Astrocyte (in vitro differentiated cells and primary cell): ENCODE data around the gene ZMYM1. TPM values are rescaled to one million over a fixed set of nuclear protein-coding genes. Genes with fewer than 3 reads are reported as not detected.

Source experiments
- DNase-seq: peaks from one replicate; pipeline ENCODE4 v3.0.0-alpha.2; 2010; ENCODE audit warnings: low read depth
- FAIRE-seq: peaks from 2 replicates; lab custom pipeline; 2011; peaks lifted over from hg19 to GRCh38; lab: Jason Lieb, UNC
- H2AFZ ChIP-seq: 2 replicates; pipeline ENCODE4 v1.6.0; 2012; ENCODE audit warnings: low read depth, low read length, inconsistent platforms
- H3K27ac ChIP-seq: 2 replicates; pipeline ENCODE4 v1.5.1; 2011; ENCODE audit warnings: low read depth, low read length, inconsistent platforms
- H3K27me3 ChIP-seq: 2 replicates; pipeline ENCODE4 v1.6.0; 2011; ENCODE audit warnings: low read length, inconsistent platforms; ENCODE audit not compliant: insufficient read depth
- H3K36me3 ChIP-seq: 2 replicates; pipeline ENCODE4 v1.5.1; 2011; ENCODE audit warnings: low read length, inconsistent platforms; ENCODE audit not compliant: insufficient read depth
- H3K4me1 ChIP-seq: 2 replicates; pipeline ENCODE4 v1.5.1; 2011; ENCODE audit warnings: low read length, inconsistent platforms; ENCODE audit not compliant: insufficient read depth
- H3K4me2 ChIP-seq: 2 replicates; pipeline ENCODE4 v1.6.0; 2012; ENCODE audit warnings: low read length, inconsistent platforms
- H3K4me3 ChIP-seq: 2 replicates; pipeline ENCODE4 v1.5.1; 2011; ENCODE audit warnings: low read depth, mild to moderate bottlenecking, low read length, inconsistent platforms; ENCODE audit not compliant: insufficient read depth
- H3K79me2 ChIP-seq: 2 replicates; pipeline ENCODE4 v1.6.0; 2012; ENCODE audit warnings: mild to moderate bottlenecking, low read length, inconsistent platforms; ENCODE audit not compliant: insufficient read depth
- H3K9ac ChIP-seq: 2 replicates; pipeline ENCODE4 v1.6.0; 2012; ENCODE audit warnings: mild to moderate bottlenecking, low read length, inconsistent platforms
- H3K9me3 ChIP-seq: 2 replicates; pipeline ENCODE4 v1.5.1; 2012; ENCODE audit warnings: low read depth, mild to moderate bottlenecking, low read length, inconsistent platforms; ENCODE audit not compliant: insufficient read depth
- H4K20me1 ChIP-seq: 2 replicates; pipeline ENCODE4 v1.6.0; 2012; ENCODE audit warnings: low read length, inconsistent platforms; ENCODE audit not compliant: insufficient read depth
- H3K27ac Mint-ChIP-seq: one replicate; pipeline ENCODE4 v1.8.0; 2021; ENCODE audit warnings: mild to moderate bottlenecking, mixed read lengths; ENCODE audit not compliant: unreplicated experiment
- H3K27me3 Mint-ChIP-seq: one replicate; pipeline ENCODE4 v1.8.0; 2021; ENCODE audit warnings: low read depth, mixed read lengths; ENCODE audit not compliant: unreplicated experiment
- H3K36me3 Mint-ChIP-seq: one replicate; pipeline ENCODE4 v1.8.0; 2021; ENCODE audit warnings: low read depth, mixed read lengths; ENCODE audit not compliant: unreplicated experiment
- H3K4me1 Mint-ChIP-seq: one replicate; pipeline ENCODE4 v1.8.0; 2021; ENCODE audit warnings: low read depth, mixed read lengths; ENCODE audit not compliant: unreplicated experiment
- H3K4me3 Mint-ChIP-seq: one replicate; pipeline ENCODE4 v1.8.0; 2021; ENCODE audit warnings: mild to moderate bottlenecking, moderate library complexity, mixed read lengths; ENCODE audit not compliant: unreplicated experiment
- H3K9me3 Mint-ChIP-seq: one replicate; pipeline ENCODE4 v1.8.0; 2021; ENCODE audit warnings: mild to moderate bottlenecking, mixed read lengths; ENCODE audit not compliant: unreplicated experiment
- EZH2 ChIP-seq: IDR thresholded peaks from 2 replicates; pipeline ENCODE4 v1.6.1; 2012; ENCODE audit warnings: mild to moderate bottlenecking, low read length, inconsistent platforms; ENCODE audit not compliant: insufficient read depth
- total RNA-seq: library from RNA; stranded (reverse); gene quantifications from 2 replicates; pipeline ENCODE4 v1.2.1, GENCODE V29; 2021
- TF ChIP-seq, protein P1 (sequence below): IDR thresholded peaks from 2 replicates; pipeline ENCODE4 v1.5.1; 2011; ENCODE audit warnings: low read depth, mild to moderate bottlenecking, inconsistent platforms, low read length, moderate library complexity; ENCODE audit not compliant: insufficient read depth

The ZMYM1 gene
- total RNA-seq, 1 donor from 2014 or later = 15.1 TPM

DNA sequence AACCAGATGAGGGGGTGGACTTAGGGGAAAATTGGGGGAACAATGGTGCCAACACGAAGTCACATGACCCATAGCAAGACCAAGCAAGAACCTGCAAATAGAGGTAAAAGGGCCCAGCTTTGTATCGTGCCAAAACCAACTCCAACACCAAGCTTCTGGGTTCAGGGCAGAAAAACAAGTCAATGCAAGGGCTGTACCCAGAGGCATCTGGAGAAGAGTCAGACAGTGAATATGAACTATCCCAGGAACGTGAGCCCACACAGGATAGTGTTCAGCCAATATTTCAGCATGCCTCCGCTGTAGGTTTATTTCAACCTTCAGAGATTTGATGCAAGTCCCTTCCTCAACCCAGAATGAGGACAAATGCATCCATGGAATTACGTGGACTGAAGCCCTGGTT is 32.5 kb upstream of the ZMYM1 start:
- no peaks in the 10 kb centered on the region for H3K9me3 ChIP-seq
- no peak for DNase-seq
- peak overlapping the region; percentile 49 for H2AFZ ChIP-seq
- Mint-ChIP-seq H3K9me3 (peaks cover 2% of the 10 kb centered on the region), H3K36me3 (no peaks in the 10 kb centered on the region), H3K27ac (peak overlapping the region; percentile 99), H3K4me3 (no peak overlapping the region), H3K4me1 (peaks cover 24% of the 10 kb centered on the region), H3K27me3 (no peaks in the 10 kb centered on the region)
- no peak for FAIRE-seq
- TF ChIP-seq, protein P1, sequence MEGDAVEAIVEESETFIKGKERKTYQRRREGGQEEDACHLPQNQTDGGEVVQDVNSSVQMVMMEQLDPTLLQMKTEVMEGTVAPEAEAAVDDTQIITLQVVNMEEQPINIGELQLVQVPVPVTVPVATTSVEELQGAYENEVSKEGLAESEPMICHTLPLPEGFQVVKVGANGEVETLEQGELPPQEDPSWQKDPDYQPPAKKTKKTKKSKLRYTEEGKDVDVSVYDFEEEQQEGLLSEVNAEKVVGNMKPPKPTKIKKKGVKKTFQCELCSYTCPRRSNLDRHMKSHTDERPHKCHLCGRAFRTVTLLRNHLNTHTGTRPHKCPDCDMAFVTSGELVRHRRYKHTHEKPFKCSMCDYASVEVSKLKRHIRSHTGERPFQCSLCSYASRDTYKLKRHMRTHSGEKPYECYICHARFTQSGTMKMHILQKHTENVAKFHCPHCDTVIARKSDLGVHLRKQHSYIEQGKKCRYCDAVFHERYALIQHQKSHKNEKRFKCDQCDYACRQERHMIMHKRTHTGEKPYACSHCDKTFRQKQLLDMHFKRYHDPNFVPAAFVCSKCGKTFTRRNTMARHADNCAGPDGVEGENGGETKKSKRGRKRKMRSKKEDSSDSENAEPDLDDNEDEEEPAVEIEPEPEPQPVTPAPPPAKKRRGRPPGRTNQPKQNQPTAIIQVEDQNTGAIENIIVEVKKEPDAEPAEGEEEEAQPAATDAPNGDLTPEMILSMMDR = no peak
- no peak for TF ChIP-seq EZH2
- no peaks in the 10 kb centered on the region for H3K36me3 ChIP-seq
- peak overlapping the region; percentile 89 for H3K27ac ChIP-seq
- H4K20me1 ChIP-seq = no peaks in the 10 kb centered on the region
- H3K79me2 ChIP-seq = no peaks in the 10 kb centered on the region
- H3K27me3 ChIP-seq = no peaks in the 10 kb centered on the region
- H3K4me3 ChIP-seq = no peak overlapping the region
- peak overlapping the region; percentile 70 for H3K4me2 ChIP-seq
- peak overlapping the region; percentile 65 for H3K9ac ChIP-seq
- peaks cover 14% of the 10 kb centered on the region for H3K4me1 ChIP-seq

DNA sequence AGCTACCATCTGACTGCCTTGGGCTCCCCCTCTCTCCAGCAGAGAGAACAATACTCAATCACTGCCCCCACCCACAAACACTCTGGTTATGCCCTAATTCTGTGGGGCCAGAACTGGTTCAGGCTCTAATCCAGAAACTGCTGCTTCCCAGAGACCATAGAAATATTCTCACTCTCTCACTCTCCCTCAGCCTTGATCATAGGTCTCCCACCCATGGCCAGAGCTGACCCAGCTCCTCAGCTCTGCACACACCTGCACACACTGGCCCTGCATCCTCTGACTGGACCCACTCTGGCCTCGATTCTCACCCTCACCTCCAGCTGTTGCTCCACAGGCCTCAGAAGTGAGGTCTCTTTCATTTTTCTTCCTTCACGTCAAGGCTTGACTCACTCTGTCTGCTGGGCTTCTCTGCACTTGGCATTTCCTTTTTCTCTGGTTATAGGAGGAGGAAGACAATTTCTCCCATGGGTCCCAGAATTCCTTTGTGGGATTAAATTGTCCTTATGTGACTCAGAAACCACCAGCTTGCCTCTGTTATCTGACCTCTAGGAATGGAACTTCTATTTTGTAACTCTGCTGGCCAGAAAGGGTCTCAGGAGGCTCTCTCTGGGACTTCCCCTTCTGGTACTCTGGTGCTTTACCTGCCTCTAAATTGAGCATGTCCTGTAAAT is 31.9 kb upstream of the ZMYM1 start:
- H3K4me3 ChIP-seq = no peak overlapping the region
- H3K36me3 ChIP-seq = no peaks in the 10 kb centered on the region
- peaks cover 2% of the 10 kb centered on the region for H3K9me3 Mint-ChIP-seq
- peak overlapping the region; percentile 70 for H3K4me3 Mint-ChIP-seq
- no peaks in the 10 kb centered on the region for H3K79me2 ChIP-seq
- no peaks in the 10 kb centered on the region for H3K9me3 ChIP-seq
- peak overlapping the region; percentile 65 for H3K9ac ChIP-seq
- H3K4me1 ChIP-seq = peaks cover 14% of the 10 kb centered on the region
- H4K20me1 ChIP-seq = no peaks in the 10 kb centered on the region
- H3K27me3 ChIP-seq = no peaks in the 10 kb centered on the region
- no peaks in the 10 kb centered on the region for H3K36me3 Mint-ChIP-seq
- peak overlapping the region; percentile 99 for H3K27ac Mint-ChIP-seq
- peak overlapping the region; percentile 70 for H3K4me2 ChIP-seq
- H3K27ac ChIP-seq = peak overlapping the region; percentile 89
- no peaks in the 10 kb centered on the region for H3K27me3 Mint-ChIP-seq
- H2AFZ ChIP-seq = peak overlapping the region; percentile 49
- DNase-seq (peak; percentile 97), FAIRE-seq (peak; percentile 100)
- TF ChIP-seq EZH2 = no peak
- TF ChIP-seq, protein P1 = no peak
- peaks cover 24% of the 10 kb centered on the region for H3K4me1 Mint-ChIP-seq

DNA sequence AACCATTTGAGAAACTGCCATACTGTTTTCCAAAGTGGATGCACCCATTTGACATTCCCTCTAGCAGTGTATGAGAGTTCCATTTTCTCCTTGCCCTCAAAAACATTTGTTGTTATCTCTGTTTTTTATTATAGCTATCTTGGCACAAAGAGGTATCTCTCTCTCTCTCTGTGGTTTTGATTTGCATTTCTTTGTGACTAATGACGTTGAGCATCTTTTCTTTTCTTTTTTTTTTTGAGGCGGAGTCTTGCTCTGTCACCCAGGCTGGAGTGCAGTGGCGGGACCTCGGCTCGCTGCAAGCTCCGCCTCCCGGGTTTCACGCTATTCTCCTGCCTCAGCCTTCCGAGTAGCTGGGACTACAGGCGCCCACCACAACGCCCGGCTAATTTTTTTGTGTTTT is 30.1 kb upstream of the ZMYM1 start:
- H3K9me3 Mint-ChIP-seq = peaks cover 2% of the 10 kb centered on the region

More for the DNA sequence above, 30.1 kb upstream of the ZMYM1 start:
- Histone ChIP-seq H3K9ac (no peak overlapping the region), H3K4me1 (peaks cover 14% of the 10 kb centered on the region), H3K4me2 (peak overlapping the region; percentile 28), H3K36me3 (no peaks in the 10 kb centered on the region), H4K20me1 (no peaks in the 10 kb centered on the region), H3K4me3 (no peak overlapping the region), H2AFZ (no peak overlapping the region), H3K27me3 (no peaks in the 10 kb centered on the region), H3K9me3 (no peaks in the 10 kb centered on the region), H3K79me2 (no peaks in the 10 kb centered on the region), H3K27ac (no peak overlapping the region)
- H3K4me1 Mint-ChIP-seq = peaks cover 22% of the 10 kb centered on the region
- H3K4me3 Mint-ChIP-seq = no peak overlapping the region
- H3K27ac Mint-ChIP-seq = peak overlapping the region; percentile 3
- DNase-seq (peak; percentile 65), FAIRE-seq (no peak)
- H3K27me3 Mint-ChIP-seq = no peaks in the 10 kb centered on the region
- no peaks in the 10 kb centered on the region for H3K36me3 Mint-ChIP-seq
- no peak for TF ChIP-seq EZH2
- TF ChIP-seq, protein P1 = no peak
